ENCODE data around the gene PCDH18. TPM values are rescaled to one million over a fixed set of nuclear protein-coding genes. Genes with fewer than 3 reads are reported as not detected.

The PCDH18 gene
- total and polyA plus RNA-seq, 2 experiments from 2014 or later: 17.2 to 70.9 TPM

GRCh38 chr4:137476345-137476744 is 55.9 kb downstream of the PCDH18 start:
- Histone ChIP-seq H3K4me1 (ENCODE audit: insufficient read depth) (peaks cover 22% of the 10 kb centered on the region), H4K20me1 (ENCODE audit: insufficient read depth, poor library complexity, severe bottlenecking) (no peaks in the 10 kb centered on the region), H3K4me2 (no peak overlapping the region), H3K4me3 (no peak overlapping the region), H3K27ac (peak overlapping the region; percentile 28), H3K27me3 (no peaks in the 10 kb centered on the region), H2AFZ (no peak overlapping the region), H3K9me2 (replicated peaks; ENCODE audit: insufficient read depth) (no peaks in the 10 kb centered on the region), H3K36me3 (replicated peaks; ENCODE audit: insufficient read depth, low read depth) (no peaks in the 10 kb centered on the region), H3K79me2 (no peaks in the 10 kb centered on the region), H3K9me3 (ENCODE audit: low read depth) (no peaks in the 10 kb centered on the region)
- TF ChIP-seq EZH2phosphoT487 (IDR thresholded peaks at IDR 0.05; ENCODE audit: low read depth, severe bottlenecking, unreplicated experiment) (no peak), EZH2 (IDR thresholded peaks at IDR 0.05; ENCODE audit: borderline replicate concordance) (no peak), CTCF (IDR thresholded peaks at IDR 0.05; ENCODE audit: poor library complexity) (no peak)
- WGBS (ENCODE audit: low lambda C conversion rate, missing lambda C conversion rate): 77% methylated on average over 4 of the region's 4 CpGs
- no peak for DNase-seq (ENCODE audit: low spot score)

- TF ChIP-seq EZH2phosphoT487 (IDR thresholded peaks at IDR 0.05; ENCODE audit: low read depth, severe bottlenecking, unreplicated experiment) (no peak), EZH2 (IDR thresholded peaks at IDR 0.05; ENCODE audit: borderline replicate concordance) (no peak), CTCF (IDR thresholded peaks at IDR 0.05; ENCODE audit: poor library complexity) (no peak)
- H3K9me3 ChIP-seq (ENCODE audit: low read depth): no peaks in the 10 kb centered on the region
- peak overlapping the region; percentile 14 for H3K4me2 ChIP-seq
- H3K9me2 ChIP-seq (replicated peaks; ENCODE audit: insufficient read depth): no peaks in the 10 kb centered on the region
- no peak overlapping the region for H2AFZ ChIP-seq
- peaks cover 22% of the 10 kb centered on the region for H3K4me1 ChIP-seq (ENCODE audit: insufficient read depth)
- no peaks in the 10 kb centered on the region for H3K36me3 ChIP-seq (replicated peaks; ENCODE audit: insufficient read depth, low read depth)
- H3K27ac ChIP-seq: peak overlapping the region; percentile 28
- H3K79me2 ChIP-seq: no peaks in the 10 kb centered on the region
- WGBS (ENCODE audit: low lambda C conversion rate, missing lambda C conversion rate): 33% methylated on average over 1 of the region's 1 CpG
- no peaks in the 10 kb centered on the region for H4K20me1 ChIP-seq (ENCODE audit: insufficient read depth, poor library complexity, severe bottlenecking)
- no peaks in the 10 kb centered on the region for H3K27me3 ChIP-seq
- DNase-seq (ENCODE audit: low spot score): peak; percentile 76
- no peak overlapping the region for H3K4me3 ChIP-seq
Observed at GRCh38 chr4:137474711-137475301, 57.5 kb downstream of the PCDH18 start.

GRCh38 chr4:137471895-137472294 is 60.4 kb downstream of the PCDH18 start:
- 67% methylated on average over 2 of the region's 2 CpGs for WGBS (ENCODE audit: low lambda C conversion rate, missing lambda C conversion rate)
- Histone ChIP-seq H3K79me2 (no peaks in the 10 kb centered on the region), H3K27me3 (no peaks in the 10 kb centered on the region), H3K9me3 (ENCODE audit: low read depth) (no peaks in the 10 kb centered on the region), H3K9me2 (replicated peaks; ENCODE audit: insufficient read depth) (no peaks in the 10 kb centered on the region), H3K36me3 (replicated peaks; ENCODE audit: insufficient read depth, low read depth) (no peaks in the 10 kb centered on the region), H3K4me2 (no peak overlapping the region), H4K20me1 (ENCODE audit: insufficient read depth, poor library complexity, severe bottlenecking) (no peaks in the 10 kb centered on the region), H2AFZ (no peak overlapping the region), H3K27ac (no peak overlapping the region), H3K4me1 (ENCODE audit: insufficient read depth) (peaks cover 22% of the 10 kb centered on the region), H3K4me3 (no peak overlapping the region)
- TF ChIP-seq CTCF (IDR thresholded peaks at IDR 0.05; ENCODE audit: poor library complexity): no peak
- no peak for DNase-seq (ENCODE audit: low spot score)

GRCh38 chr4:137471461-137471860 is 60.8 kb downstream of the PCDH18 start:
- H3K27ac ChIP-seq: no peak overlapping the region
- H2AFZ ChIP-seq: no peak overlapping the region
- 92% methylated on average over 1 of the region's 1 CpG for WGBS (ENCODE audit: low lambda C conversion rate, missing lambda C conversion rate)
- no peaks in the 10 kb centered on the region for H4K20me1 ChIP-seq (ENCODE audit: insufficient read depth, poor library complexity, severe bottlenecking)
- H3K9me3 ChIP-seq (ENCODE audit: low read depth): no peaks in the 10 kb centered on the region
- no peak overlapping the region for H3K4me3 ChIP-seq
- TF ChIP-seq CTCF (IDR thresholded peaks at IDR 0.05; ENCODE audit: poor library complexity): no peak
- TF ChIP-seq EZH2phosphoT487 (IDR thresholded peaks at IDR 0.05; ENCODE audit: low read depth, severe bottlenecking, unreplicated experiment): no peak
- TF ChIP-seq EZH2 (IDR thresholded peaks at IDR 0.05; ENCODE audit: borderline replicate concordance): no peak
- no peaks in the 10 kb centered on the region for H3K9me2 ChIP-seq (replicated peaks; ENCODE audit: insufficient read depth)
- H3K79me2 ChIP-seq: no peaks in the 10 kb centered on the region
- no peak for DNase-seq (ENCODE audit: low spot score)
- no peaks in the 10 kb centered on the region for H3K36me3 ChIP-seq (replicated peaks; ENCODE audit: insufficient read depth, low read depth)
- peaks cover 22% of the 10 kb centered on the region for H3K4me1 ChIP-seq (ENCODE audit: insufficient read depth)
- H3K4me2 ChIP-seq: no peak overlapping the region
- H3K27me3 ChIP-seq: no peaks in the 10 kb centered on the region
